Immature natural killer cell (primary cell): Measurements from ENCODE around the gene HDAC2. TPM values are rescaled to one million over a fixed set of nuclear protein-coding genes. Genes with fewer than 3 reads are reported as not detected.
"Not testable (repeated sequence)": the region's sequence is repeated elsewhere in the genome, so short reads cannot be mapped to it uniquely, and the experiment has no call there.

Experiments used
- DNase-seq, 3 donors: peaks; one replicate each; pipeline ENCODE4 v3.0.0; 2022; ENCODE audit warnings: mixed read lengths in 1 of 3
- H3K27ac Mint-ChIP-seq, 6 donors: one replicate each; pipeline ENCODE4 v1.8.0; 2020; ENCODE audit warnings: mixed read lengths in 6 of 6, mild to moderate bottlenecking in 5 of 6, inconsistent platforms in 4 of 6, moderate library complexity in 3 of 6
- H3K27me3 Mint-ChIP-seq, 3 donors: one replicate each; pipeline ENCODE4 v1.8.0; 2020 to 2021; ENCODE audit warnings: low read depth in 3 of 3, mild to moderate bottlenecking in 3 of 3, mixed read lengths in 3 of 3, moderate library complexity in 3 of 3, inconsistent platforms in 1 of 3
- H3K36me3 Mint-ChIP-seq, 3 donors: one replicate each; pipeline ENCODE4 v1.8.0; 2020; ENCODE audit warnings: mixed read lengths in 3 of 3, inconsistent platforms in 2 of 3, mild to moderate bottlenecking in 2 of 3
- H3K4me1 Mint-ChIP-seq, 2 donors: one replicate each; pipeline ENCODE4 v1.8.0; 2020; ENCODE audit warnings: inconsistent platforms in 2 of 2, mild to moderate bottlenecking in 2 of 2, mixed read lengths in 2 of 2, moderate library complexity in 1 of 2
- H3K4me3 Mint-ChIP-seq, 5 donors: one replicate each; pipeline ENCODE4 v1.8.0; 2020; ENCODE audit warnings: mild to moderate bottlenecking in 5 of 5, mixed read lengths in 5 of 5, inconsistent platforms in 3 of 5, moderate library complexity in 3 of 5
- H3K9me3 Mint-ChIP-seq, 6 donors: one replicate each; pipeline ENCODE4 v1.8.0; 2020; ENCODE audit warnings: mild to moderate bottlenecking in 6 of 6, mixed read lengths in 6 of 6, inconsistent platforms in 4 of 6, moderate library complexity in 3 of 6
- polyA plus RNA-seq, 3 donors: library from polyadenylated mRNA; unstranded; fragments of 300-500 nt; fragmentation: Illumina TruSeq; gene quantifications; one replicate each; pipeline ENCODE4 v1.2.3, GENCODE V29; 2021

Gene HDAC2
- polyA plus RNA-seq, 3 donors from 2014 or later: 61.2 to 103 (median 90.3) TPM

DNA sequence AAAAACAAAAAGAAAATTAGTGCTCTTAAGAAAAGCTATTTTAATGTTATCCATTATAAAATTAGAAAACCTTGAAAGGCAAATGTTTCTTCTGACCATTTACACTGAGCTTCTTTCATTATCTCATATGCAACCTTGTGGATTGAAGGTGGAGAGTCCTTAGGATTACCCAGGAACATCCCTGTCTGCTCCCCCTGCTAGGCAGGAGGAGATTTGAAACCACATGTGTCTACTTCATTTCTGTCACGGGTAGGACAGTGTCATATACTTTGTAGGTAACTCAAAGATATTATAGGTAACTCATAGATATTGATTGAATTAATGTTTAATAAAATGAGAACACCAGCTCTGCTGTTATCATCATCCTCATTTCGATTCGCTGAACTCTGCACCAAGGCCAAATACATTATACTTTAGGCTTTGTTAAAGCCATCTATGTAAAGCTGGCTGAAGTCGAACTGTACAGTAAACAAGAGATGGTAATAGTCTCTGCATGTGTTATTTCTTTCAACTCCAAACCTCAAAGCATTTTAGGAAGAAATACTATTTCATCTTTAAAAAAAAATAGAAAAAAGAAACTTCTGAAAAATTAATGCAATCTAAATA, 49.5 kb downstream of the HDAC2 start:
- no peak for DNase-seq
- H3K4me1 Mint-ChIP-seq: peaks cover 17 to 18% of the 10 kb centered on the region in 2 donors
- H3K36me3 Mint-ChIP-seq: no peaks in the 10 kb centered on the region
- no peaks in the 10 kb centered on the region for H3K9me3 Mint-ChIP-seq
- H3K4me3 Mint-ChIP-seq: no peak overlapping the region
- peak overlapping the region in 4 of 6 donors; percentile 4 to 68 (median 35) for H3K27ac Mint-ChIP-seq
- peaks cover 0 to 1% (median 0%) of the 10 kb centered on the region in 3 donors for H3K27me3 Mint-ChIP-seq

- H3K9me3 Mint-ChIP-seq: no peaks in the 10 kb centered on the region
- peak overlapping the region; percentile 10 to 74 (median 53) for H3K27ac Mint-ChIP-seq
- peaks cover 17 to 18% of the 10 kb centered on the region in 2 donors for H3K4me1 Mint-ChIP-seq
- no peaks in the 10 kb centered on the region for H3K36me3 Mint-ChIP-seq
- peaks cover 0 to 1% (median 0%) of the 10 kb centered on the region in 3 donors for H3K27me3 Mint-ChIP-seq
- peak overlapping the region in 4 of 5 donors; percentile 17 to 50 (median 36) for H3K4me3 Mint-ChIP-seq
- peak in 1 of 3 donors; percentile 9 for DNase-seq
Measured at GRCh38 chr6:113920663-113921267, 50.2 kb downstream of the HDAC2 start.

DNA sequence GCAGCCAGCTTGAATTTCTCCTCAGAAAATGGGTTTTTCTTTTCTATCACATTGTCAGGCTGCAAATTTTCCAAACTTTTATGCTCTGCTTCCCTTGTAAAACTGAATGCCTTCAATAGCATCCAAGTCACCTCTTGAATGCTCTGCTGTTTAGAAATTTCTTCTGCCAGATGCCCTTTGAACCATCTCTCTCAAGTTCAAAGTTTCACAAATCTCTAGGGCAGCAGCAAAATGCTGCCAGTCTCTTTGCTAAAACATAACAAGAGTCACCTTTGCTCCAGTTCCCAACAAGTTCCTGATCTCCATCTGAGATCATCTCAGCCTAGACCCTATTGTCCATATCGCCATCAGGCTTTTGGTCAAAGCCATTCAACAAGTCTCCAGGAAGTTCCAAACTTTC, 60.7 kb downstream of the HDAC2 start:
- H3K27ac Mint-ChIP-seq, H3K36me3 Mint-ChIP-seq, H3K4me3 Mint-ChIP-seq, H3K27me3 Mint-ChIP-seq, DNase-seq, H3K9me3 Mint-ChIP-seq, H3K4me1 Mint-ChIP-seq: not testable (repeated sequence)

- H3K27me3 Mint-ChIP-seq: peaks cover 0 to 2% (median 2%) of the 10 kb centered on the region in 3 donors
- H3K9me3 Mint-ChIP-seq: no peaks in the 10 kb centered on the region
- H3K27ac Mint-ChIP-seq: no peak overlapping the region
- DNase-seq: peak; percentile 28 to 43 (median 28)
- H3K4me1 Mint-ChIP-seq: peaks cover 4 to 6% of the 10 kb centered on the region in 2 donors
- H3K36me3 Mint-ChIP-seq: no peaks in the 10 kb centered on the region
- no peak overlapping the region for H3K4me3 Mint-ChIP-seq
Measured at GRCh38 chr6:113909224-113909856, 61.6 kb downstream of the HDAC2 start.

DNA sequence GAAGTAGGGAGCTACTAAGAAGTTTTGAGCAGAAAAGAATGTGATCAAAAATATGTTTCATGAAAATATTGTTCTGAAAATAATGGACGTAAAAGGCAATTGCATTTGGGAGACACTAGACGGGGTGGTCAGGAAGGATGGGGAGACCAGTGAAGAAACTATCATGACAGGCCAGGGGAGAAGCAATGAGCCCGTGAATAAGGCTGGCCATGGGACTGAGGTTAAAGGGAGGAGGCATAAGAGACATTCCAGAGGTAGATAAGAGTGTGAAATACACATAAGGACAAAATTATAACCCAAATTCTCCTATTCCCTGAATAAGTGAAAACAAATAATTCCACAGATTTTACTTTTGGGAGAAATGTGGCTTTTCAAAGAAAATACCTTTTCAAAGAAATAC, 62.1 kb downstream of the HDAC2 start:
- H3K9me3 Mint-ChIP-seq: no peaks in the 10 kb centered on the region
- H3K27me3 Mint-ChIP-seq: peaks cover 0 to 2% (median 2%) of the 10 kb centered on the region in 3 donors
- H3K36me3 Mint-ChIP-seq: no peaks in the 10 kb centered on the region
- H3K4me1 Mint-ChIP-seq: peaks cover 4 to 6% of the 10 kb centered on the region in 2 donors
- no peak for DNase-seq
- peak overlapping the region in 1 of 6 donors; percentile 46 for H3K27ac Mint-ChIP-seq
- no peak overlapping the region for H3K4me3 Mint-ChIP-seq

- H3K4me3 Mint-ChIP-seq: no peak overlapping the region
- DNase-seq: no peak
- peaks cover 0 to 2% (median 2%) of the 10 kb centered on the region in 3 donors for H3K27me3 Mint-ChIP-seq
- no peak overlapping the region for H3K27ac Mint-ChIP-seq
- peaks cover 4 to 6% of the 10 kb centered on the region in 2 donors for H3K4me1 Mint-ChIP-seq
- no peaks in the 10 kb centered on the region for H3K36me3 Mint-ChIP-seq
- no peaks in the 10 kb centered on the region for H3K9me3 Mint-ChIP-seq
Measured at GRCh38 chr6:113907102-113907815, 63.7 kb downstream of the HDAC2 start.

GRCh38 chr6:113903666-113904330, 67.2 kb downstream of the HDAC2 start:
- Mint-ChIP-seq H3K4me1 (peaks cover 0 to 2% of the 10 kb centered on the region in 2 donors), H3K4me3 (no peak overlapping the region), H3K36me3 (no peaks in the 10 kb centered on the region), H3K9me3 (no peaks in the 10 kb centered on the region), H3K27ac (no peak overlapping the region), H3K27me3 (peaks cover 2 to 6% (median 4%) of the 10 kb centered on the region in 3 donors)
- no peak for DNase-seq

DNA sequence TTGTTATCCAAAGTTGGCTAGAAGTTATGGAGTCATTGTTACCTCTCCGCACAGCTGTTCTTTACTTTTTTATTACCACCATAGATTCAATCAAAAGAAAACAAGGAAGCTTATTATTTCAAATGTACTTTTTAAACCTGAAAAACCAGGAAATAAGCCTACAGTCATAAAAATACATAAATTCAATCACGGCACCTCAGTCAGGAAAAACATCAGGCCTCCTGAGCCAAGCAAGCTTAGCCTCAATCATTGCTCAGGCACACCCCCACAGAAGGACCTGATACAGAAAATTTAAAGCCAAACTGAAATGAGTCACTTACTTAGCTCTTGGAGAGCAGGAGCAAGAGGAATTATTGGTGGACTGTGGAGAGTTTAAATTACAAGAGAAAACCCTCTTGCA, 69.5 kb downstream of the HDAC2 start:
- H3K27ac Mint-ChIP-seq: no peak overlapping the region
- peaks cover 3 to 8% (median 5%) of the 10 kb centered on the region in 3 donors for H3K27me3 Mint-ChIP-seq
- H3K9me3 Mint-ChIP-seq: peaks cover 0 to under 1% (median 0%) of the 10 kb centered on the region in 6 donors
- DNase-seq: no peak
- no peaks in the 10 kb centered on the region for H3K4me1 Mint-ChIP-seq
- H3K36me3 Mint-ChIP-seq: no peaks in the 10 kb centered on the region
- H3K4me3 Mint-ChIP-seq: no peak overlapping the region

GRCh38 chr6:113894712-113895674, 76.0 kb downstream of the HDAC2 start:
- no peak for DNase-seq
- peaks cover 4 to 9% (median 5%) of the 10 kb centered on the region in 3 donors for H3K27me3 Mint-ChIP-seq
- peaks cover 0 to 4% (median 0%) of the 10 kb centered on the region in 6 donors for H3K9me3 Mint-ChIP-seq
- no peak overlapping the region for H3K4me3 Mint-ChIP-seq
- H3K36me3 Mint-ChIP-seq: no peaks in the 10 kb centered on the region
- H3K4me1 Mint-ChIP-seq: no peaks in the 10 kb centered on the region
- no peak overlapping the region for H3K27ac Mint-ChIP-seq

DNA sequence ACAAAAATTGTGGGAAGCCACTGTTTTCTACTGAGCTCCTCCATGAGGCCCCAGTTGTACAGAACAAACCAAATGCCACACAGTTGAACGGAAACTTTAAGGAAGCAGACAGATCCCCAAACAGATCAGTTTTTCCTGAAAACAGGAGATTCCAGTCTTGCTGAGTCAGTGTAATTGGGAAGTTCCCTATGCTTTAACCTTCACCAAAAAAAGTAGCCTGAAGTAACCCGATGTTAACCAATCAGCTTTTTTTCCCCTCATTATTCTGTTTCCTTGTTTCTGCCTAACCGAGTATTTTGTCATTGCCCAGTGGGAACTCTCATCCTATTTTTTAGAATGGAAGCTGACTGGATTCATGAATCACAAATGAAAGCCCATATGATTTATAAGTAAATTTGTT, 77.1 kb downstream of the HDAC2 start:
- H3K9me3 Mint-ChIP-seq: peaks cover 0 to 4% (median 0%) of the 10 kb centered on the region in 6 donors
- DNase-seq: no peak
- H3K4me3 Mint-ChIP-seq: no peak overlapping the region
- peaks cover 2 to 5% (median 4%) of the 10 kb centered on the region in 3 donors for H3K27me3 Mint-ChIP-seq
- no peaks in the 10 kb centered on the region for H3K36me3 Mint-ChIP-seq
- H3K27ac Mint-ChIP-seq: no peak overlapping the region
- no peaks in the 10 kb centered on the region for H3K4me1 Mint-ChIP-seq

- peaks cover 2 to 5% (median 2%) of the 10 kb centered on the region in 3 donors for H3K27me3 Mint-ChIP-seq
- H3K4me1 Mint-ChIP-seq: no peaks in the 10 kb centered on the region
- no peak overlapping the region for H3K27ac Mint-ChIP-seq
- H3K9me3 Mint-ChIP-seq: peaks cover 0 to 4% (median 0%) of the 10 kb centered on the region in 6 donors
- H3K36me3 Mint-ChIP-seq: no peaks in the 10 kb centered on the region
- no peak overlapping the region for H3K4me3 Mint-ChIP-seq
- DNase-seq: no peak
Measured at GRCh38 chr6:113893451-113893850, 77.5 kb downstream of the HDAC2 start.

DNA sequence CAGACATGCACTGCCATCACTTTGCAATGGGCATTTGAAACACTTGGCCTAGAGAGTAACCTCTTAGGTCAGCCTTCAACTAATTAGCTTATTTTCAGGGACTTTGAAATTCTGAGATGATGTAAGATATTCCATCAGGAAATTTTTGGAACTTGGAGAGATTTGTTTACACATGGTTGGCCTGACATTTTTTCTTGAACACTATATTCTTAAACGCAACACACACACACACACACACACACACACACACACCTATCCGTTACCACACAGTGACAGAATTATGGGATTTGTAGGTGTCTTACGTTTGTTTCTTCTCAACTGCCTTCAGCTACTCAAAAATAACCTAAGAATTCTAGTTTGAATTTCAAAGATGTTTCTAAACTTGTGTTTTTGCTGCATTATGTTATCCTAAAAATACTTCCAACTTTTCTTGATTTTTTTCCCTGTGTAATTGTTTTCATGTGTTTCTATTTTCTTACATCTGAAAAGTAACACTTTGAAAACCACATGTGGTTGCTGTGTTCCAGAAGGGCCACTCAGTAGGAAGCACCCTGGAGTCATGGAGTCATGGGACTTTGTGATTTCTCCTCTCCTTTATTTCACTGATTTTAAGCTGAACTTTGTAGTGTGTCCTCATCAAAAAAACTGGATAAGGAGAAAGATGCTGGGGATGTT, 81.9 kb downstream of the HDAC2 start:
- Mint-ChIP-seq H3K27me3 (peaks cover 2 to 3% (median 2%) of the 10 kb centered on the region in 3 donors), H3K27ac (no peak overlapping the region), H3K9me3 (peaks cover 0 to 2% (median 0%) of the 10 kb centered on the region in 6 donors), H3K4me1 (no peaks in the 10 kb centered on the region), H3K36me3 (no peaks in the 10 kb centered on the region), H3K4me3 (no peak overlapping the region)
- no peak for DNase-seq
